PC-3 (cell line): Measurements from ENCODE around the gene GRIA4.

Source experiments
- CTCF ChIP-seq: fragments of 300-600 bp; sonication (generic); conservative IDR thresholded peaks from 2 replicates; pipeline ENCODE4 v1.5.1; 2017; ENCODE audit warnings: antibody characterized with exemption, low read depth, mild to moderate bottlenecking, low read length
- EZH2 ChIP-seq: fragments of 300-600 bp; sonication (generic); IDR thresholded peaks from one replicate; pipeline ENCODE4 v1.6.1; 2017; ENCODE audit warnings: antibody characterized with exemption, mild to moderate bottlenecking, low read length; ENCODE audit not compliant: unreplicated experiment
- EZH2phosphoT487 ChIP-seq: fragments of 300-600 bp; sonication (generic); IDR thresholded peaks from 2 replicates; pipeline ENCODE4 v1.6.1; 2018; ENCODE audit warnings: mild to moderate bottlenecking, antibody characterized with exemption, low read length, borderline replicate concordance

DNA sequence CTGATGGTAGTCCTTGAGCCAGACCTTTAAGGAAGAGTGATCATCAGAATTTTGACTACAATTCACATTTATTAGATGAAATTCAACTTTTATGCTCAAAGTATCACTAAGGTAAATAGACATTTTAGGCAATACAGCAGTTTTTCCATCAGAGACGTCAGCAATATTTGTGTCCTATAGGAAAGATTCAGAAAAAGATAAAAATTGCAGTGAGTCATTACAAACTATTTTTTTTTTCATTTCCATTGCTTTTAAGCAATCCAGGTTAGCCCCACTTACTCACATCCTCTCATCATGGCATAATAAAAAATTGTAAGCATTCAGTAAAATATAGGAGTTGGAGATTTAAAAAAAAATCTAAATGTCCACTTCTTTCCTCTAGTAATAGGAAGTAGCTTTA, 365.3 kb downstream of the GRIA4 start:
- TF ChIP-seq CTCF (no peak), EZH2 (no peak), EZH2phosphoT487 (no peak)
